Measurements from ENCODE around the gene RNPS1.

- TF ChIP-seq CTCF (conservative IDR thresholded peaks at IDR 0.05; ENCODE audit: low read depth in 2 of 2) (no peak), POLR2AphosphoS5 (IDR thresholded peaks at IDR 0.05; ENCODE audit: low read depth) (no peak), EZH2phosphoT487 (IDR thresholded peaks at IDR 0.05; ENCODE audit: unreplicated experiment) (no peak), ETS1 (IDR thresholded peaks at IDR 0.05) (no peak), EZH2 (IDR thresholded peaks at IDR 0.05; ENCODE audit: low read depth, unreplicated experiment) (no peak), CREB1 (CRISPR knock-in tag; IDR thresholded peaks at IDR 0.05; ENCODE audit: low read depth) (no peak), REST (IDR thresholded peaks at IDR 0.05; ENCODE audit: unreplicated experiment) (no peak), JUNB (IDR thresholded peaks at IDR 0.05; ENCODE audit: unreplicated experiment) (no peak), ZNF331 (CRISPR knock-in tag; IDR thresholded peaks at IDR 0.05; ENCODE audit: low read depth) (no peak), ZNF462 (CRISPR knock-in tag; IDR thresholded peaks at IDR 0.05) (no peak), NANOG (IDR thresholded peaks at IDR 0.05; ENCODE audit: borderline replicate concordance) (no peak)
Measured at GRCh38 chr16:2243781-2244180, 24.1 kb downstream of the RNPS1 start.

Data from GM23338 (cell line).